Spleen (tissue), 7 donors: ENCODE results near the gene CDIPT.

Experiments used
- CTCF ChIP-seq, 11 experiments: fragments of 200-600 bp in 7 of 11; fragments of 450-650 bp in 4 of 11; sonication (generic) in 4 of 11; IDR thresholded peaks in 8 of 11; conservative IDR thresholded peaks in 3 of 11; 1 replicate in 7 of 11; 2 replicates in 4 of 11; pipeline versions ENCODE4 v1.4.0 to v1.8.0; 2016 to 2021; ENCODE audit warnings: antibody characterized with exemption in 11 of 11, inconsistent platforms in 4 of 11, mild to moderate bottlenecking in 1 of 11
- POLR2A ChIP-seq, 3 donors: fragments of 450-650 bp; IDR thresholded peaks; one replicate each; pipeline ENCODE4 v1.5.1; 2017; ENCODE audit warnings: antibody characterized with exemption in 3 of 3, mild to moderate bottlenecking in 1 of 3
- POLR2AphosphoS5 ChIP-seq, 3 donors: sonication (generic); formaldehyde crosslinking; IDR thresholded peaks; one replicate each; pipeline ENCODE4 v1.5.1; 2017; ENCODE audit warnings: antibody characterized with exemption in 3 of 3
- donor health status: DM: no; HTN: no; CAD: no; lungs with moderate emphysema.
- donor health status: DM: no; HTN: no; CAD: no.
- donor health status: DM: no; HTN: no; CAD: no.

- TF ChIP-seq CTCF (IDR thresholded peaks at IDR 0.05 in 8 of 11, conservative IDR thresholded peaks at IDR 0.05 in 3 of 11), result no peak
- TF ChIP-seq POLR2A (IDR thresholded peaks at IDR 0.05), result no peak
- no peak for TF ChIP-seq POLR2AphosphoS5 (IDR thresholded peaks at IDR 0.05)
These were observed 49.1 kb downstream of the CDIPT start for GRCh38 chr16:29813644-29814562.
